HG02571 (cell line): ENCODE measurements around the gene FMNL2.
"Not testable (repeated sequence)": the region's sequence is repeated elsewhere in the genome, so short reads cannot be mapped to it uniquely, and the experiment has no call there.

ENCODE experiments used
- ATAC-seq: cut with Tn5 transposase; IDR thresholded peaks from one replicate; pipeline ENCODE4 v1.9.1; 2021; ENCODE audit warnings: mild to moderate bottlenecking, moderate library complexity; ENCODE audit not compliant: unreplicated experiment

FMNL2 gene

GRCh38 chr2:152513681-152514080, 178.7 kb downstream of the FMNL2 start:
- no peak for ATAC-seq

- no peak for ATAC-seq
Observed at GRCh38 chr2:152518034-152518433, 183.1 kb downstream of the FMNL2 start.

GRCh38 chr2:152518641-152519580, 183.9 kb downstream of the FMNL2 start:
- no peak for ATAC-seq

- no peak for ATAC-seq
Observed at GRCh38 chr2:152519581-152519952, 184.6 kb downstream of the FMNL2 start.

GRCh38 chr2:152520759-152521158, 185.8 kb downstream of the FMNL2 start:
- ATAC-seq, result no peak

- ATAC-seq, result not testable (repeated sequence)
Observed at GRCh38 chr2:152522446-152522845, 187.5 kb downstream of the FMNL2 start.

GRCh38 chr2:152523091-152523490, 188.1 kb downstream of the FMNL2 start:
- ATAC-seq, result no peak

GRCh38 chr2:152525277-152525838, 190.4 kb downstream of the FMNL2 start:
- ATAC-seq, result no peak

GRCh38 chr2:152529420-152530115, 194.6 kb downstream of the FMNL2 start:
- ATAC-seq, result no peak

- no peak for ATAC-seq
Observed at GRCh38 chr2:152532241-152532640, 197.3 kb downstream of the FMNL2 start.

- ATAC-seq, result no peak
Observed at GRCh38 chr2:152534460-152535135, 199.6 kb downstream of the FMNL2 start.

GRCh38 chr2:152537081-152537651, 202.2 kb downstream of the FMNL2 start:
- ATAC-seq, result no peak

- no peak for ATAC-seq
Observed at GRCh38 chr2:152539424-152539823, 204.4 kb downstream of the FMNL2 start.

- ATAC-seq, result no peak
Observed at GRCh38 chr2:152541712-152542111, 206.7 kb downstream of the FMNL2 start.

- no peak for ATAC-seq
Observed at GRCh38 chr2:152542337-152542994, 207.5 kb downstream of the FMNL2 start.

- no peak for ATAC-seq
Observed at GRCh38 chr2:152542995-152543481, 208.1 kb downstream of the FMNL2 start.

- ATAC-seq, result no peak
Observed at GRCh38 chr2:152543717-152544116, 208.7 kb downstream of the FMNL2 start.

GRCh38 chr2:152544638-152545037, 209.7 kb downstream of the FMNL2 start:
- no peak for ATAC-seq

GRCh38 chr2:152546230-152546837, 211.4 kb downstream of the FMNL2 start:
- ATAC-seq, result no peak
